ENCODE data around the gene KANSL1.

The KANSL1 gene

GRCh38 chr17:46086821-46087220 lies 106.4 kb downstream of the KANSL1 start:
- DNase-seq (ENCODE audit: low spot score), result no peak
- in situ Hi-C loops (cut with MboI; ENCODE audit: low pct_unique_long_range_greater_than_20kb, low sequenced_read_pairs, unreplicated experiment), result loop anchor here (10.0 kb wide), 1 partner anchor 58 kb away; no protein-coding TSS in a partner anchor
- TF ChIP-seq, protein P1, sequence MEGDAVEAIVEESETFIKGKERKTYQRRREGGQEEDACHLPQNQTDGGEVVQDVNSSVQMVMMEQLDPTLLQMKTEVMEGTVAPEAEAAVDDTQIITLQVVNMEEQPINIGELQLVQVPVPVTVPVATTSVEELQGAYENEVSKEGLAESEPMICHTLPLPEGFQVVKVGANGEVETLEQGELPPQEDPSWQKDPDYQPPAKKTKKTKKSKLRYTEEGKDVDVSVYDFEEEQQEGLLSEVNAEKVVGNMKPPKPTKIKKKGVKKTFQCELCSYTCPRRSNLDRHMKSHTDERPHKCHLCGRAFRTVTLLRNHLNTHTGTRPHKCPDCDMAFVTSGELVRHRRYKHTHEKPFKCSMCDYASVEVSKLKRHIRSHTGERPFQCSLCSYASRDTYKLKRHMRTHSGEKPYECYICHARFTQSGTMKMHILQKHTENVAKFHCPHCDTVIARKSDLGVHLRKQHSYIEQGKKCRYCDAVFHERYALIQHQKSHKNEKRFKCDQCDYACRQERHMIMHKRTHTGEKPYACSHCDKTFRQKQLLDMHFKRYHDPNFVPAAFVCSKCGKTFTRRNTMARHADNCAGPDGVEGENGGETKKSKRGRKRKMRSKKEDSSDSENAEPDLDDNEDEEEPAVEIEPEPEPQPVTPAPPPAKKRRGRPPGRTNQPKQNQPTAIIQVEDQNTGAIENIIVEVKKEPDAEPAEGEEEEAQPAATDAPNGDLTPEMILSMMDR (IDR thresholded peaks at IDR 0.05; ENCODE audit: extremely low read depth, insufficient read depth, missing control alignments), result no peak

DNA sequence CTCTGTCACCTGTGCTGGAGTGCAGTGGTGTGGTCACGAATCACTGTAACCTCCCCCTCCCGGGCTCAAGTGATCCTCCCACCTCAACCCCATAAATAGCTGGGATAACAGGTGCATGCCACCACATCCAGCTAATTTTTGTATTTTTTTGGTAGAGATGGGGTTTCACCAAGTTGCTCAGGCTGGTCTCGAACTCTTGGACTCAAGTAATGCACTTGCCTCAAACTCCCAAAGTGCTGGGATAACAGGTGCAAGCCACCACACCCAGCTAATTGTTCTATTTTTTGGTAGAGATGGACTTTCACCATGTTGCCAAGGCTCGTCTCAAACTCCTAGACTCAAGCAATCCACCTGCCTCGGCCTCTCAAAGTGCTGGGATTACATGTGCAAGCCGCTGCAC lies 107.7 kb downstream of the KANSL1 start:
- TF ChIP-seq, protein P1 (IDR thresholded peaks at IDR 0.05; ENCODE audit: extremely low read depth, insufficient read depth, missing control alignments), result no peak
- no peak for DNase-seq (ENCODE audit: low spot score)
- in situ Hi-C loops (cut with MboI; ENCODE audit: low pct_unique_long_range_greater_than_20kb, low sequenced_read_pairs, unreplicated experiment), result loop anchor here (10.0 kb wide), 1 partner anchor 59 kb away; no protein-coding TSS in a partner anchor

DNA sequence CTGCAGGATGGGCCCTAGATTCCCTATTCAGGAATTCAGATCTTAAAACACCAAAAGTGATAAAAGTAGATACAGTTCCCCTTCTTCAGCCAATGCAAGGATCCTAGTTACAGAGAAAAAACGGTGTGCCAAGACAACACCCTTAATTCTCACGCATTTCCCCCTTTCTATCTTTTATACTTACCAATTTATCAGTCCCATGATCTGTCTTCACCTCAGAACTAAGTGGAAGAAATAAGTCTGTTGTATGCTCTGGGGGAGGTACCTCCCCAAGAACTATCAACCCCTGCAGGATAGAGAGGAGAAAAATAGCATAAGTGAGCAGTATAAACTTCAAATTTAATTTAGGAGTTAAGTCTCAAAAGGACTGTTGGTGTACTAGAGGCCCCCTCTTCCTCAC lies 111.0 kb downstream of the KANSL1 start:
- no peak for DNase-seq (ENCODE audit: low spot score)
- TF ChIP-seq, protein P1 (IDR thresholded peaks at IDR 0.05; ENCODE audit: extremely low read depth, insufficient read depth, missing control alignments), result no peak
- in situ Hi-C loops (cut with MboI; ENCODE audit: low pct_unique_long_range_greater_than_20kb, low sequenced_read_pairs, unreplicated experiment), result loop anchor here (10.0 kb wide), 1 partner anchor 63 kb away; no protein-coding TSS in a partner anchor

DNA sequence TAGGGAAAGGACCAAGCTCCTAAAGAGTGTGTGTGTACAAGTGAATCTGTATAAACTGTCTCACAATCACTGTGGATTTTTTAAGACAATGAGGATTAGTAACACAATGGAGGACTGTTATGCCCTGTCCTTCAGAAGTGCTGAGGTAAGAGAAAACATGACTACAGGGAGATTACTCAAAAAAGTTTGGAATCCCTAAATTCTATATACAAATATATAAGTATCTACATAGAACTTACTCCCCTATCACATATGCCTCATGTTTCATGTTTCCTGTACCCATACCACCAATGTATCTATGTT lies 112.3 kb downstream of the KANSL1 start:
- in situ Hi-C loops (cut with MboI; ENCODE audit: low pct_unique_long_range_greater_than_20kb, low sequenced_read_pairs, unreplicated experiment), result loop anchor here (10.0 kb wide), 1 partner anchor 64 kb away; no protein-coding TSS in a partner anchor
- DNase-seq (ENCODE audit: low spot score), result no peak
- TF ChIP-seq, protein P1 (IDR thresholded peaks at IDR 0.05; ENCODE audit: extremely low read depth, insufficient read depth, missing control alignments), result no peak

GRCh38 chr17:46080118-46081017 lies 112.9 kb downstream of the KANSL1 start:
- in situ Hi-C loops (cut with MboI; ENCODE audit: low pct_unique_long_range_greater_than_20kb, low sequenced_read_pairs, unreplicated experiment), result loop anchor here (10.0 kb wide), 1 partner anchor 64 kb away; no protein-coding TSS in a partner anchor
- TF ChIP-seq, protein P1 (IDR thresholded peaks at IDR 0.05; ENCODE audit: extremely low read depth, insufficient read depth, missing control alignments), result no peak

DNA sequence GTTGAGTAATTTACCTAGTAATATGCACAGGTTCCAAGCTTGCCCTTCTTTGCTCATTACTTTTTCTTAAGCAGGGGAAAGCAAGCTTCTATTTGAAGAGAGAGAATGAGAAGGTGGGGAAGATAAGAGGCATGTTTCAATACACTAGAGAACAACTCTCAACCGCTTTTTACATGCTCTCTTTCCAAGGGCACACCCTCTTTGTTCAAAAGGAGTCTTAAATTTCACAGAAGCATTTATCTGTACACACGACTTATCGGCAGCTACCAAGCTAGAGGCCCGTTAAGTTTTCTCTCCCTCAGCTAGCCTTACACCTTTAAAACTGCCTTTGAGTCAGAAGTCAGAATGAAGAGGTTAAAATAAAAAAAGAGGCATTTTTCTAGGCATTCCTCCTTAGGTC lies 114.6 kb downstream of the KANSL1 start:
- DNase-seq (ENCODE audit: low spot score), result no peak
- in situ Hi-C loops (cut with MboI; ENCODE audit: low pct_unique_long_range_greater_than_20kb, low sequenced_read_pairs, unreplicated experiment), result no loop called here

More at GRCh38 chr17:46080118-46081017, 112.9 kb downstream of the KANSL1 start:
- no peak for DNase-seq (ENCODE audit: low spot score)

More for the DNA sequence above, 114.6 kb downstream of the KANSL1 start:
- TF ChIP-seq, protein P1 (IDR thresholded peaks at IDR 0.05; ENCODE audit: extremely low read depth, insufficient read depth, missing control alignments), result no peak
